ENCODE results near the gene GFRA1. TPM values are rescaled to one million over a fixed set of nuclear protein-coding genes. Genes with fewer than 3 reads are reported as not detected.

Gene GFRA1
- polyA plus RNA-seq, 6 donors from 2014 or later, result not detected

DNA sequence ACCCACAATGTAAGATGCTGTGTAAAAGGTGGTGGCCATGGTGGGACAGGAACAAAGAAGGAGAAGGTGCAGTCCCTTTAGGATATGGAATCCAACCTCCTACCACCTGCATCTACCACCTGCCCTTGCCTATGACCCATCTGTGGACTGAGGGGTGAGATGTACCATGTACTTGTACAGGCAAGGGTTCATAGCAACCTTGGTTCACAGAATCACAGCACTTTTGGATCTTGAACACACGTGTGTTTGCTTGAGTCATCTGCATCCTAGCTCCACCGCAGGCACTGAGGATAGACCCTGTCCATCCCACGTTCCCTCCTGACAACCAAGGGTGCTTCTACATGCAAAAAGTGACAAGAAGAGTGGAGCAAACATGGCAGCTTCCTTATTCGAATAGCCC is 162.3 kb downstream of the GFRA1 start:
- no peak overlapping the region for H3K4me3 Mint-ChIP-seq
- DNase-seq (no peak), ATAC-seq (ENCODE audit: low read depth in 2 of 2) (no peak)
- no peaks in the 10 kb centered on the region for H3K27me3 Mint-ChIP-seq
- no peak overlapping the region for H3K27ac Mint-ChIP-seq
- peaks cover 0 to 8% (median 4%) of the 10 kb centered on the region in 7 donors for H3K9me3 Mint-ChIP-seq
- H3K4me1 Mint-ChIP-seq, result no peaks in the 10 kb centered on the region
- H3K36me3 Mint-ChIP-seq, result no peaks in the 10 kb centered on the region

DNA sequence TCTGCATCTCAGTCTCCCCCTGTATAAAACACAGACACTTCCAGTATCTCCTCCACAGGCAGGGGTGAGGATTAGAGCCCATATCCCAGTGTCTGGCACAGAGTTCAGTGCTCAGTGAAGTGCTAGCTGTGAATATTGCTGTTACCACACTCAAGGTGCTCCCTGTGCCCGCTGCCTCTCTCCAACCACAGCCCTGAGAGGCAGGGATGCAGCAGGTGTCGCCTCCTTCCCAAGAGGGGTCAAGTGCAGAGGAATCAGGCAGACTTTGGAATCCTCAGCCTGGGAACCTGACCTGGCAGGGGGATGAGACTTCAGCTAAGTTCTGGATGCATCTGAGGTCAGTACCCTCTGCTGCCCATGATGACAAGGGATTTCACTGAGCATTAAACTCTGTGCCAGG is 163.1 kb downstream of the GFRA1 start:
- H3K27ac Mint-ChIP-seq, result no peak overlapping the region
- no peak overlapping the region for H3K4me3 Mint-ChIP-seq
- no peaks in the 10 kb centered on the region for H3K4me1 Mint-ChIP-seq
- peaks cover 0 to 8% (median 4%) of the 10 kb centered on the region in 7 donors for H3K9me3 Mint-ChIP-seq
- H3K36me3 Mint-ChIP-seq, result no peaks in the 10 kb centered on the region
- DNase-seq (no peak), ATAC-seq (ENCODE audit: low read depth in 2 of 2) (no peak)
- no peaks in the 10 kb centered on the region for H3K27me3 Mint-ChIP-seq

DNA sequence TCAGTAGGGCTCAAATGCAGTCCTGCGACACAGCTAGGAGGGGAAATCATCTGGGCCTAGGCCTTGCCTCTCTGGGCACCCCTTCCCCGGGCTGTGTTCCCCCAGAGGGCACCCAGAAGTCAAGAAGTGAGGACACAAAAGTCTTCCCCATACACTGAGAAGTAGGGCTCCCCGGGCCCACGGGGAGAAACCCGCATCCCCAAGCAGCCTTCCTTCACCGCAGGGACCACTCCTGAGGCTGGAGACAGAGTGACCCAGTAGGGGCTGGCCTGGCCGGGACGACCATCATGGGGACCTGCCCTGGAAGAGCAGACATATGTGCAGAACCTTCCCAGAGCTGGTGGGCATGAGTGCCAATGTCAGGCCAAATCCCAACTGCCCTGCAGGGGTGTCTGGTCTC is 163.5 kb downstream of the GFRA1 start:
- H3K9me3 Mint-ChIP-seq, result peaks cover 0 to 8% (median 4%) of the 10 kb centered on the region in 7 donors
- H3K27ac Mint-ChIP-seq, result no peak overlapping the region
- no peaks in the 10 kb centered on the region for H3K27me3 Mint-ChIP-seq
- no peaks in the 10 kb centered on the region for H3K36me3 Mint-ChIP-seq
- ATAC-seq (ENCODE audit: low read depth in 2 of 2) (no peak), DNase-seq (no peak)
- H3K4me1 Mint-ChIP-seq, result no peaks in the 10 kb centered on the region
- no peak overlapping the region for H3K4me3 Mint-ChIP-seq

DNA sequence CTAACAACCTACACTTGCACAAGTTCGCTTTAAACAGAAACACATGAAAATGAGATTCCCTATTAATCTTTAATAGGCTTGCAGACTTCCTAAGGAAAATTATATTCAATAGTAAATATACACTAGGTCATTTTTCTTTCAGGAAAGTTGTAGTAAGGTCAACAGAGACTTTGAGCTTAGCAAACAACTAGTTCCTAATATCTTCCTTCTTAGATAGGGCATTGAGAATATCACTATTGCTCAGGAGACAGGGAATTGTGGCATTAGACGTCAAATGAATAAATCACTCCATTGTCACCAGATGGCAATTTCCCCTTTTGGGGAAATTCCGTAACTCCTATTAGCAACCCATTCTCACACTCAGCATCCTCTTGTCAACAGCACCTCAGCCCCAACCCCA is 164.9 kb downstream of the GFRA1 start:
- Mint-ChIP-seq H3K9me3 (peaks cover 0 to 13% (median 2%) of the 10 kb centered on the region in 7 donors), H3K27me3 (no peaks in the 10 kb centered on the region), H3K36me3 (no peaks in the 10 kb centered on the region), H3K4me3 (no peak overlapping the region), H3K27ac (no peak overlapping the region), H3K4me1 (no peaks in the 10 kb centered on the region)
- ATAC-seq (ENCODE audit: low read depth in 2 of 2), result no peak
- no peak for DNase-seq

DNA sequence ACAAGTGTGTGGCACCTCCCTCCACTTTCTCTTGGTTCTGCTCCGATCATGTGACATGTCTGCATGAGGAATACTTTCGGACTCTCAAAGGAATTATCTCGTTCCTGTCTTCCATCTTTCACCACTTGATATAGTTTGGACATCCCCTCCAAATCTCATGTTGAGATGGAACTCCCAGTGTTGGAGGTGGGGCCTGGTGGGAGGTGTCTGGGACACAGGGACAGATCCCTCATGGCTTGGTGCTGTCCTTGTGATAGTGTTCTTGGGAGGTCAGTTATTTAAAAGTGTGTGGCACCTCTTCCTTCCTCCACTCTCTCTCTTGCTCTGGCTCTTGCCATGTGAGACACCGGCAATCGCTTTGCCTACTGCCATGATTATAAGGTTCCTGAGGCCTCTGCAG is 166.4 kb downstream of the GFRA1 start:
- Mint-ChIP-seq H3K27me3 (no peaks in the 10 kb centered on the region), H3K4me1 (no peaks in the 10 kb centered on the region), H3K27ac (peak overlapping the region in 1 of 6 donors; percentile 44), H3K9me3 (peaks cover 0 to 20% (median 3%) of the 10 kb centered on the region in 7 donors), H3K36me3 (no peaks in the 10 kb centered on the region), H3K4me3 (no peak overlapping the region)
- ATAC-seq (ENCODE audit: low read depth in 2 of 2) (no peak), DNase-seq (no peak)

DNA sequence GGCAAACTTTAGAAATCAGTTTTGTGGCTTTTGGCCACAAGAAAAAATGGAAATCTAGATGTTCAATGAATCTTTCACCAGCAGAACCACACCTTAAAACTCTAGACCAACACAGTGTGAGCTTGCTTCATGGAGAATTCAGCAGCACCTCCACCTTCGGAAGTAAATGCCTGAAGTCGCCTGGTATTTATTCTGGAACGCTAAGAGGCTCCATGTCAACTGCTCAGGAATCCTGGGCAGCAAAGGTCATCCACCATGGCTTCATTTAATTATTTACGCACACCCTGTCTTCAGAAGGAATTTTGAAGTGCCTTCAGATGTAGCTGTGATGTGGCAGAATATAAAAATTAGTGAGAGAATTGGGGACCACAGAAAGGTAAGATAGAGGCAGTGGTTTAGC is 167.7 kb downstream of the GFRA1 start:
- H3K9me3 Mint-ChIP-seq, result peaks cover 0 to 20% (median 6%) of the 10 kb centered on the region in 7 donors
- H3K27me3 Mint-ChIP-seq, result no peaks in the 10 kb centered on the region
- H3K4me1 Mint-ChIP-seq, result no peaks in the 10 kb centered on the region

DNA sequence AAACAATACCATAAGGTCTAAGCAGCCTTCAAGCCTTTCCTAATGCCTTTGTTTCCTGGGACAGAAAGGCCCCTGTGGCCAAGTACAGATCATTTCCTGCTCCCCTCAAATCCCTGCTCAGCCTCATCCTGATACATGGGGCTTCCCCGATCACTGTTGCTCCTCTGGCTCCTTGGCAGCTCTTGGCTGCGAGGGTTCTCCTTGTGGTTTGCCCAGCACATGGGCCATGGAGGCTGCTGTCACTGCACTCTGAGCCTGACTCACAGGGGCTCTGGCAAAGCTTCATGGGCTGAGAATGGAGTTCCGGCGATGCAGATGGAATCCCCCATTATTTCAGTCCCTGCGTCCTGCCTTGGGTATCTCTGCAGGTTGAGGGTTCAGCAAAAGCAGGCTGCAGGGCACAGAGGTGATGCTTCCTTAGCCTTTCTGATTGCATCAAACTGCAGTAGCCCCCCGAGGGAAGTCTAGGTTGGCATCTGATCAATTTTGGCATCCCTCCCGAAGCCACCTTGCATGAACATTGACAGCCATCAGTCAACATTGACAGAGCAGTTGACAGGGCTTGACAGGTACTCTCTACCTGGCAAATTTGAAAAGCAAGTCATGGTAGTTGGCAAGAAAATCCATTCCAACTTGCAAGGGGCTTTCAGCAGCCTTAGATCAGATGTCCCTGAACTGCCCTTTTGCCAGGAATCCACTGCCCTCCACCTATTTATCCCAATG is 168.6 kb downstream of the GFRA1 start:
- H3K4me3 Mint-ChIP-seq, result no peak overlapping the region
- peaks cover 0 to 20% (median 6%) of the 10 kb centered on the region in 7 donors for H3K9me3 Mint-ChIP-seq
- no peaks in the 10 kb centered on the region for H3K4me1 Mint-ChIP-seq
- H3K36me3 Mint-ChIP-seq, result no peaks in the 10 kb centered on the region
- H3K27me3 Mint-ChIP-seq, result no peaks in the 10 kb centered on the region
- DNase-seq, result no peak
- no peak overlapping the region for H3K27ac Mint-ChIP-seq
- ATAC-seq (ENCODE audit: low read depth in 2 of 2), result no peak

More for the DNA sequence above, 167.7 kb downstream of the GFRA1 start:
- no peak for ATAC-seq (ENCODE audit: low read depth in 2 of 2)
- Mint-ChIP-seq H3K36me3 (no peaks in the 10 kb centered on the region), H3K4me3 (no peak overlapping the region), H3K27ac (no peak overlapping the region)
- no peak for DNase-seq

DNA sequence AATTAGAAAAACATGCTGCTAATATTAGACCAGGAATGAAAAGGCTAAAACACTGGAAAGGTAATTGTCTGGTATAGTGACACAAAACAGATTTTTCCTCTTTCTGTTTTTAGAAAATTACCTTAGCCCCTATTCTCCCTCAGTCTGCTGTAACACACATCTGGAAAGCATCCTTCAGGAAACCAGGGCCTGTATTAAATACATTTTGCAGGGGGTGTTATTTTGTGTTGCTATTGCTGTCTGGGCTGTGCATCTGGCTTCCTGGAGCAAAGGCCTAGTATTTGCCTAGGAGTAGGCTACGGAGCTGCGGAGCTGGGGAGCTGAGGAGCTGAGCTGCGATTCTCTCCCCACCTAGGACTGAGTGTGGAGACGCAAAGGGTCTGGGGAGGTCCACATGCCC is 169.3 kb downstream of the GFRA1 start:
- peaks cover 0 to 20% (median 7%) of the 10 kb centered on the region in 7 donors for H3K9me3 Mint-ChIP-seq
- no peak overlapping the region for H3K4me3 Mint-ChIP-seq
- no peaks in the 10 kb centered on the region for H3K27me3 Mint-ChIP-seq
- DNase-seq, result no peak
- no peak overlapping the region for H3K27ac Mint-ChIP-seq
- no peak for ATAC-seq (ENCODE audit: low read depth in 2 of 2)
- H3K4me1 Mint-ChIP-seq, result no peaks in the 10 kb centered on the region
- no peaks in the 10 kb centered on the region for H3K36me3 Mint-ChIP-seq

DNA sequence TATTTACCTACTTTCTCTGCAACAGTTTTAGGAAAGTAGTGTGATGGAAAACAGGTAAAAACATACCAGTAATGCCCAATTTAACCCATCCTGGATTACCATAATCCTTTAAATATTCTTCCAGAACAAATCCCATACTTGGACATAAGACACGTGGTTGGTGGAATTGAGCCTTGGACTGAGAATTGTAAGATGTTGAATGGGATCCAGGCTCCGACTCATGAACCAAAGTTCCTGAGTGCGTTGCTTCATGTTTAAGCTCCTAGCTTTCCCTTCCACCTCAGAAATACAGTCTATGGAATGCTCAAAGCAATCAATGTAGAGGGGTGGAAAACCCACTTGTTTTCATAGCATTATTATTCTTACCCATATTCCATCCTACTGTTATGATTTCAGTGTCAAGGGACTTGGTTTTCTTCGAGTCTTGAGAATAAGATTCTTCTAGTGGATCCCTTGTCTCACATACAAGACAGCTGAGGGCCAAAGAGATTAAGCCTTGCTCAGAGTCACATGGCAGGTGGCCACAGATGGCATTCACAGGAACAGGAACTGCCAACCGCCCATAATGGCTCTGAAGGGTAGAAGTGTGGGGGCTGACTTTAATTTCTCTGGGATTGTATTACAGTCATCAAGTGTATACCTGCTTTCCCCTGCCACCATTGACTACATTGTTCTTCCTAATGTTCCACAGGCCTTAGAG is 171.2 kb downstream of the GFRA1 start:
- H3K27me3 Mint-ChIP-seq, result no peaks in the 10 kb centered on the region
- no peaks in the 10 kb centered on the region for H3K4me1 Mint-ChIP-seq
- ATAC-seq (ENCODE audit: low read depth in 2 of 2), result no peak
- H3K9me3 Mint-ChIP-seq, result peaks cover 1 to 19% (median 7%) of the 10 kb centered on the region in 7 donors
- no peaks in the 10 kb centered on the region for H3K36me3 Mint-ChIP-seq
- DNase-seq, result no peak
- H3K4me3 Mint-ChIP-seq, result no peak overlapping the region
- H3K27ac Mint-ChIP-seq, result no peak overlapping the region

DNA sequence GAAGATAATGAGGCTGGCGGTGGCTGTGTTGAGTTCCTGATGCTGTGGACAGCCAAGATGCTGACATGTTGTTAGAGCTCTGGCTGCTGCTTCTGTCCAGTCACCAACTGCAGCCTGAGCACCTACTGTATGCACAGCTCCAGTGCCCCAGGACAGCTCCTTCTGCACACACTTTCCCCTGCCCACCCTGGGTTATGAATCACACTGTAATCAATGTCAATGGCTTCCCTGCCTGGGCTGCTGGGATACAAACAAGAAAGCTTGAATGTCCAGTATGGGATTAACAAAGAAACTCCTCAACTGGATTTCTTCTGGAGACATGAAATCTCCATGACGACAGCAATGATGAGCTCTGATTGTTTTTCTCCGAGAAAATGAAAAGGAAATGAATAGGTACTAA is 172.0 kb downstream of the GFRA1 start:
- H3K36me3 Mint-ChIP-seq, result no peaks in the 10 kb centered on the region
- H3K4me1 Mint-ChIP-seq, result no peaks in the 10 kb centered on the region
- no peaks in the 10 kb centered on the region for H3K27me3 Mint-ChIP-seq
- DNase-seq (no peak), ATAC-seq (ENCODE audit: low read depth in 2 of 2) (no peak)
- H3K27ac Mint-ChIP-seq, result no peak overlapping the region
- H3K9me3 Mint-ChIP-seq, result peaks cover 1 to 12% (median 6%) of the 10 kb centered on the region in 7 donors
- H3K4me3 Mint-ChIP-seq, result no peak overlapping the region

DNA sequence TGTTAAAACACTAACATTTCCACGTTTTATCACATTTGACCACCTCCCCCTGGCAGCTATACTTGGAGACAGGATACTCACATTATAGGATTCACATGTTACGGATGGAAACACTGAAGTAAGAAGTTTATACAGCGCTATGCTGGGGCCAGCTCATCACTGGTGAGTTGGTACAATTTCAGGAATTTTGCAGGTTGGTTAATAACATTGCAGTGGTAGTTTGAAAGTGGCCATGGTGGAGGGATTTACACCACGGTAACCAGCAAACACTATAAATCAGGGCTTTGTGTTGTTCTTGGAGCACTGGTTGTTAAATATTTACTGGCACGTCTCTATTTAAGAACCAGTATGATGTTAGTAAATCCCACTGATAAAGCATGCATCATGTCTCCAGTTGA is 174.0 kb downstream of the GFRA1 start:
- no peaks in the 10 kb centered on the region for H3K27me3 Mint-ChIP-seq
- no peaks in the 10 kb centered on the region for H3K36me3 Mint-ChIP-seq
- H3K9me3 Mint-ChIP-seq, result peaks cover 1 to 12% (median 6%) of the 10 kb centered on the region in 7 donors
- H3K27ac Mint-ChIP-seq, result no peak overlapping the region
- no peak for DNase-seq
- no peak for ATAC-seq (ENCODE audit: low read depth in 2 of 2)
- no peak overlapping the region for H3K4me3 Mint-ChIP-seq
- no peaks in the 10 kb centered on the region for H3K4me1 Mint-ChIP-seq

DNA sequence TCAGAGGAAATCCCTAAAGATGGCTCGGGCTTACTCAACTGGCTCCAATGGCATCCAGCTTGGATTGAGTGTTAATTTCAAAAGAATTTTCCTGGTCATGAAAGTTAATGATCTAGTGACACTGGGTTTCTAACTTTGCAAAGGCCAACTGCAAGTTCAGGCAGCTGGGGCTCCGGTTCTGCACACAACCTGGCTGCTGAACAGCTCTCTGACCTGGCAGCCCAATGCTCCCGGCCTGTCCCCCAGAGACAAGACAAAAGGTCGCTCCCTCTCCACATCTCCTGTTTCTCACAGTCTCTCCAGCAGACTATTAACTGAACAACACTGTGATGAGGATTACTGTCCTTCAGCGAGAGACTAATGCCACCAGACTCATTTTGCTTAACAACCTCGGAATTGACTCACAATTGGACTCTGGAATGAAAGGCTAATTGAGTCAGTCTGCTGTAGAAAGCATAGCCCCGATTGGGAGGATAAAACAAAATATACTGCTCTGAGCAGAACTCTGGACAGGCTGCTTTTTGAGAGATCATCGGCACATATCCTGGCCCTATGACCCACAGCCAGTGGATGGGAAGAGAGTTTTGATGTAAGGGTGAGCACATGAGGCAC is 174.5 kb downstream of the GFRA1 start:
- Mint-ChIP-seq H3K36me3 (no peaks in the 10 kb centered on the region), H3K9me3 (peaks cover 1 to 12% (median 6%) of the 10 kb centered on the region in 7 donors), H3K27me3 (no peaks in the 10 kb centered on the region), H3K4me1 (no peaks in the 10 kb centered on the region), H3K4me3 (no peak overlapping the region), H3K27ac (no peak overlapping the region)
- DNase-seq (no peak), ATAC-seq (ENCODE audit: low read depth in 2 of 2) (no peak)

DNA sequence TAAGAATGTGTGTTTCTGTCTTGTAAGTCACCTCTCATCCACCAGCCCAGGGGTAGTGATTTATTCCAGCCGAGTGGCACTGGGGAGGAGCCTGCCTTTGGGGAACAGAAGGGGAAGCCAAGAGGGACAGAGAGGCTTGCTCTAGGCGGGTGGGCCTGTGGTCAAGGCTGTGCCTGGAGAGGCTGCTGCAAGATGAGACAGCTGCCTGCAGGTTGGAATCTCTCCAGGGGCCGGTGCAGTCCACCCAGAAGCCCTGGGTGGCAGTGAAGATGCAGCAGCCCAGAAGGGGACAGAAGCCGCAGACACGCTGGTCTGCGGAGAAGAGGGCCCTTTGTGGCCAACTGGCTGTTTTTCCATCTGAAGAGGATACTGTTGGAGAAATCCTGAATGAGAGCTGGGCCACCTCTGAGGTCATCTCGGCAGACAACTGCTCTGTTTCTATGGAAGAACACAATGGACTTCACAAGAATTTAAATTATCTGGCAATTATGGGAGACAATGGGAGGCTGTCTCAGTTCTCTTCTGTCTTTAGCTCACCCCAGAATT is 175.7 kb downstream of the GFRA1 start:
- ATAC-seq (ENCODE audit: low read depth in 2 of 2) (no peak), DNase-seq (no peak)
- Mint-ChIP-seq H3K4me1 (no peaks in the 10 kb centered on the region), H3K36me3 (no peaks in the 10 kb centered on the region), H3K27me3 (no peaks in the 10 kb centered on the region), H3K4me3 (no peak overlapping the region), H3K9me3 (peaks cover 1 to 6% (median 4%) of the 10 kb centered on the region in 7 donors), H3K27ac (no peak overlapping the region)

DNA sequence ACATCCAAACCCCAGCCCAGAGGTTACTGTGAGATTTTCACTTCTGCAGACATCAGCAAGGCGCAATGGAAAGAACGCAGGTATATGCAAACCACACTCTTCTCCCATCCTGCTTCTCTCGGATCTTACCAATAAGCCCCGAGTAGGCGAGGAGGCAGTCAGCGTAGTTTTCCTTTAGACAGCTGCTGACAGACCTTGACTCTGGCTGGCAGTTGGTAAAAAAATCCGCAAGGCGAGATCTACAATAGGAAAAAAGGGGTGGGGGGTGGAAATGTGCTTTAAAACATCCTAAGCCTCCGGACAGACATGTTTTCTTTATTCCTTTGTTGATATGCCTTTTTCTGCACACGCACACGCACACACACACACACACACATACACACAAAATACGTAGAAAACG is 176.5 kb downstream of the GFRA1 start:
- H3K27me3 Mint-ChIP-seq, result no peaks in the 10 kb centered on the region
- H3K4me3 Mint-ChIP-seq, result no peak overlapping the region

More for the DNA sequence above, 176.5 kb downstream of the GFRA1 start:
- DNase-seq, result no peak
- Mint-ChIP-seq H3K9me3 (peaks cover 0 to 5% (median 3%) of the 10 kb centered on the region in 7 donors), H3K4me1 (no peaks in the 10 kb centered on the region), H3K36me3 (no peaks in the 10 kb centered on the region), H3K27ac (no peak overlapping the region)
- no peak for ATAC-seq (ENCODE audit: low read depth in 2 of 2)

Measured in naive B cell (primary cell).